ENCODE results near the gene ARID2.

The ARID2 gene

GRCh38 chr12:45729233-45730083, at the start of gene ARID2:
Gene ARID2 (plus strand): TSS chr12:45729706. CDS start chr12:45729837, 131 bp downstream.
- peak; percentile 32 for DNase-seq (ENCODE audit: low spot score)

- no peak for DNase-seq (ENCODE audit: low spot score)
Measured at GRCh38 chr12:45680362-45680761, 49.1 kb upstream of the ARID2 start.

- no peak for DNase-seq (ENCODE audit: low spot score)
Measured at GRCh38 chr12:45681465-45681864, 48.0 kb upstream of the ARID2 start.

GRCh38 chr12:45685680-45686079, 43.8 kb upstream of the ARID2 start:
- no peak for DNase-seq (ENCODE audit: low spot score)

GRCh38 chr12:45687081-45688015, 42.2 kb upstream of the ARID2 start:
- DNase-seq (ENCODE audit: low spot score) = no peak

- no peak for DNase-seq (ENCODE audit: low spot score)
Measured at GRCh38 chr12:45688183-45688582, 41.3 kb upstream of the ARID2 start.

- DNase-seq (ENCODE audit: low spot score) = no peak
Measured at GRCh38 chr12:45695035-45695434, 34.5 kb upstream of the ARID2 start.

GRCh38 chr12:45695606-45696005, 33.9 kb upstream of the ARID2 start:
- no peak for DNase-seq (ENCODE audit: low spot score)

- no peak for DNase-seq (ENCODE audit: low spot score)
Measured at GRCh38 chr12:45696049-45696448, 33.5 kb upstream of the ARID2 start.

GRCh38 chr12:45697371-45697770, 32.1 kb upstream of the ARID2 start:
- DNase-seq (ENCODE audit: low spot score) = no peak

GRCh38 chr12:45701296-45701695, 28.2 kb upstream of the ARID2 start:
- DNase-seq (ENCODE audit: low spot score) = no peak

GRCh38 chr12:45703942-45704341, 25.6 kb upstream of the ARID2 start:
- DNase-seq (ENCODE audit: low spot score) = no peak

GRCh38 chr12:45704968-45705367, 24.5 kb upstream of the ARID2 start:
- no peak for DNase-seq (ENCODE audit: low spot score)

- DNase-seq (ENCODE audit: low spot score) = no peak
Measured at GRCh38 chr12:45705404-45705803, 24.1 kb upstream of the ARID2 start.

- DNase-seq (ENCODE audit: low spot score) = no peak
Measured at GRCh38 chr12:45707241-45707857, 22.2 kb upstream of the ARID2 start.

- DNase-seq (ENCODE audit: low spot score) = no peak
Measured at GRCh38 chr12:45708363-45708762, 21.1 kb upstream of the ARID2 start.

- no peak for DNase-seq (ENCODE audit: low spot score)
Measured at GRCh38 chr12:45708901-45709300, 20.6 kb upstream of the ARID2 start.

GRCh38 chr12:45712319-45712718, 17.2 kb upstream of the ARID2 start:
- no peak for DNase-seq (ENCODE audit: low spot score)

GRCh38 chr12:45713078-45713477, 16.4 kb upstream of the ARID2 start:
- DNase-seq (ENCODE audit: low spot score) = no peak

- DNase-seq (ENCODE audit: low spot score) = no peak
Measured at GRCh38 chr12:45718306-45718705, 11.2 kb upstream of the ARID2 start.

- no peak for DNase-seq (ENCODE audit: low spot score)
Measured at GRCh38 chr12:45720069-45720468, 9.4 kb upstream of the ARID2 start.

GRCh38 chr12:45721369-45721768, 8.1 kb upstream of the ARID2 start:
- DNase-seq (ENCODE audit: low spot score) = no peak

- DNase-seq (ENCODE audit: low spot score) = no peak
Measured at GRCh38 chr12:45721954-45722353, 7.6 kb upstream of the ARID2 start.

Measured in HuH-7 (cell line).